Central memory CD4-positive, alpha-beta T cell (primary cell): ENCODE measurements around the gene MEGF8.
"Not testable (repeated sequence)": the region's sequence is repeated elsewhere in the genome, so short reads cannot be mapped to it uniquely, and the experiment has no call there.

ENCODE experiments used
- DNase-seq: peaks from one replicate; pipeline ENCODE4 v3.0.0; 2022

The MEGF8 gene

DNA sequence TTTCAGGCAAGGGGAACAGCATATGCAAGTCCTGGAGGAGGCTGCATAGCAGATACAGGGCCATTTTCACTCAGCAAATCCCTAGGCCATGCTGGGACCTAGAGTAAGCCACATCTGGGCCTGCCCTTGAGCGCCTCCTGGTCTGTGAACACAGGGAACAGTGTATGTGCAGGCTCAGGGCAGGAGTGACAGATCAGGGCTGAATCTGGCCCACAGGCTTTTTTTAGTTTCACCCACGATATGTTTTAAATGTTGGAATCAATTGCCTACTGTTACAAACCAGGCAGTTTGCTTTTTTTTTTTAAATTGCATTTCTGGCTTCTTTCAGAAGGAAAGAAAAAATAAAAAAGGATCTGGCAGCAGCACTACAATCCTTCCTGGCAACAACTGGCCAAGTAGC, 13.8 kb upstream of the MEGF8 start:
- DNase-seq, result no peak

DNA sequence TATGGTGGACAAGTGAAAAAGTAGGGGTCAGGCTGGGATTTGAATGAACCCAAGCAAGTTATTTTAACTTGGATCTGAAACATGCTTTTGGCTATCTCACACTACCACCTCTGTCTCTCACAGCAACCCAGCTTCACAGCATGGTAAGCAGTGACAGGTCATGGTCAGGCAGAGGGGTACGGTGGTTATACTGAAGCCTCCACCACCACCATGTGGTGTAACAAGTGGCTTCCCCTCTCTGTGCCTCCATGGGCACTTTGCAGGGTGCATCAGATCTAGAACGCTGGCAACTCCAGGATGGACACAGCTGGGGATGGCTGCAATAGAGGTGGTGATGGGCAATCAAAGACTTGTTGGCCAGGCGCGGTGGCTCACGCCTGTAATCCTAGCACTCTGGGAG, 13.1 kb upstream of the MEGF8 start:
- DNase-seq, result no peak

DNA sequence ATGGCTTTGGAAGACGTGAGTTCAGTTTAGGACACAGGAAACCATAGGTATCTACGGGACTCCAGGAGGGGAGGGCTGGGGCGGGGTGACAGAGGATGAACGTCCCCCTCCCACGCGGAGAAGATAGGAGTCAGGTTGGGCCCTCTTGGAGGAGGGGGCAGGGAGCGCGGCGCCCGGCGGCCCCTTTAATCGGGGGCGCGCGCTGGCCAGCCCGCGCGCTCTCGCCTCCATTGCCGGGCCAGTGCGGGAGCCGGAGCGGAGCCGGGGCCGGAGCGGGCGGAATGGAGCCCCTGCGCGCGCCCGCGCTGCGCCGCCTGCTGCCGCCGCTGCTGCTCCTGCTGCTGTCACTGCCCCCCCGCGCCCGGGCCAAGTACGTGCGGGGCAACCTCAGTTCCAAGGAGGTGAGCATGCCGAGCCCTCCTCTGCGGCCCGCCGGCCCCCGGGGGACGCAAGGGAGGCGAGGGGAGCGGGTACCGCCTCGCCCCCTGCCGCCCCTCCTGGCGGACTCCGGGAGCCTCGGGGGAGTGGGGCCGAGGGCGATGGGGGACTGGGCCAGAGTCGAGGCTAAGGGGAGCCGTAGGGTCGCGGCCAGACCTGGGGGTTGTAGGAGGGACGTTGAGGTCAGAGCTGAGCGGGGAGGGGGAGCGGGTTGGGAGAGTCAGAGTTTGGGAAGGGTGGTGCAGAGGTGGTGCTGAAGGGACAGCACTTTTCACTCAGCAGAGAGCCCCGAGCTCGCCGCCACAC, 12.2 kb upstream of the MEGF8 start, which contains the start of gene TMEM145:
Gene TMEM145, plus strand, starts transcription at position 214 of the 744 bp plus-strand sequence. Its CDS starts 68 bp downstream, at position 282.
- peak; percentile 13 for DNase-seq

DNA sequence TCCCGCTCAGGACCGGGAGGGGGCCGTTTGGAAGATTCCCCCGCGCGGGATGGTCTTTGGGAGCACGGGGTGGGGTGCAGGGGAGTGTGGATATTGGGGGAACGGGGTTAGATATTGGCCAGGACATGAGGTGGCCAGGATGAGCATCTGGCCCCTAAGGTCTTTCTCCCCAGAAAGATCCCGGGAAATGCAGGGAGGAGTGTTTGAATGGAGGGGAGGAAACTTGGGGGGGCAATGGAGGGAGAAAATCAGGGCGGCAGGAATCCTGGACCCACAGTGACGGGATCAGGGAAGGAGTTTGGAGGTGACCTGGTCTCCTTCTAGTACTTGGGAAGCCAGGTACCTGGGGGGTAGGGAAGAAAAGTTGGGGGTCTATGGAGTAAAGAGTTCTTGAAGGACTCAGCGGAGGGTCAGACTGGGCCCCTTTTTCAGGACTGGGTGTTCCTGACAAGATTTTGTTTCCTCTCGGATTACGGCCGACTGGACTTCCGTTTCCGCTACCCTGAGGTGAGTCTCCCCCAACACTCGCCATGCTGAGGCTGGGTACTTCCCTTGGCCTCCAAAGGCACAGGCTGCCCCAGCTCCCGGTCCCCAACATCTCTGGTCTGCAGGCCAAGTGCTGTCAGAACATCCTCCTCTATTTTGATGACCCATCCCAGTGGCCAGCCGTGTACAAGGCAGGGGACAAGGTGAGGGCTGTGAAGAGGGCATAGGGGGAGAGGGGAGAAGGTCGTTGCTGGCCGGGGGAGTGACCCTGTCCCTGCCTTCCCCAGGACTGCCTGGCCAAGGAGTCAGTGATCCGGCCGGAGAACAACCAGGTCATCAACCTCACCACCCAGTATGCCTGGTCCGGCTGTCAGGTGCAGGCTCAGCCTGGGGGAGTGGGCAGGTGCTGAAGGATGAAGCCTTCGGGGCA, 11.3 kb upstream of the MEGF8 start:
- no peak for DNase-seq

DNA sequence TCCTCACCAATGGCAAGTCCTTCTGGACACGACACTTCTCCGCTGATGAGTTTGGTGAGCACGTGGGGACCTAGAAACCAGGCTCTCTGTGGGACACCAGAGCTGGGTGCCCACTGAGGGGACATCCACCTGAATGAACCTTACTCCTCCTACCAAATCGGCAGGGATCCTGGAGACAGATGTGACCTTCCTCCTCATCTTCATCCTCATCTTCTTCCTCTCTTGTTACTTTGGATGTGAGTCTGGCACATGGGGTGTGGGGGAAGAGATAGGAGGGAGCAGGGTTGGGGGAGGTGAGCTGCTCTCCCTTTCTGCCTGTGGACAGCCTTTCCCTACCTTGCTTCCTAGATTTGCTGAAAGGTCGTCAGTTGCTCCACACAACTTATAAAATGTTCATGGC, 10.4 kb upstream of the MEGF8 start:
- no peak for DNase-seq

DNA sequence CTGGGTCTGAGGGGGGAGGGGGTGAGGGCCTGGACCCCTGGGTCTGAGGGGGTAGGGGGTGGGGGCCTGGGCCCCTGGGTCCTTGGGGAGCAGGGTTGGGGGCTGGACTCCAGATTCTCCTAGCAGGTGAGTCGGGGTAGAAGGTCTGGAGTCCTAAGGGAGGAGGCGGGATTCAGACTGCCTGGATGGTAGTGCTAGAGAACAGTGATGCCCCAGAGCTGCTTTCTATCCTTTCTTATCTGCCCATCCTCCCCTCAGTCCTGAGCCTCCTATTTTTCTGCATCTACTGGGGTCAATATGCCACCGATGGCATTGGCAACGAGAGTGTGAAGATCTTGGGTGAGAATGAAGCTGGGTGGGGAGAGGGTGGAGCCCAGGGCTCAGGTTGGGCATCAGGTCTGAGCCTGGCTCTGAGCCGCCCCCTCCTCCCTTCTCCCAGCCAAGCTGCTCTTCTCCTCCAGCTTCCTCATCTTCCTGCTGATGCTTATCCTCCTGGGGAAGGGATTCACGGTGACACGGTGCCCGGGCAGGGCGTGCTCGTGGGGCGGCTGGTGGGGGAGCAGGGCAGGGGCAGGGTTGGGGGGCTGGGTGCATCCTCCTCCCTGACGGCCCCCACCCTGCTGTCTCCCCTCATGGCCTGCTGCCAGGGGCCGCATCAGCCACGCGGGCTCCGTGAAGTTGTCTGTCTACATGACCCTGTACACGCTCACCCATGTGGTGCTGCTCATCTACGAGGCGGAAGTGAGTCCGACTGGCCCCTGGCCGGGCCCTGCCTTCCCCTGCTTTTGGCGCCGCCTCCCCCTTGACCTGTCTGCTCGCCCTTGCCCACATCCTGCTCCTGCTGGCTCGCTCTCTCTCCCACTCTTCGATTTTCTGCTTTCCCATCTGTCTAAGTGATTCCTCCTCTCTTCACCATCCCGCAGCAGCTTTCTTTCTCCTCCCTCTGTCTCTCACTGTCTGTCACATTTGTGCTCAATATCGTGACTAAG, 8.9 kb upstream of the MEGF8 start:
- no peak for DNase-seq

DNA sequence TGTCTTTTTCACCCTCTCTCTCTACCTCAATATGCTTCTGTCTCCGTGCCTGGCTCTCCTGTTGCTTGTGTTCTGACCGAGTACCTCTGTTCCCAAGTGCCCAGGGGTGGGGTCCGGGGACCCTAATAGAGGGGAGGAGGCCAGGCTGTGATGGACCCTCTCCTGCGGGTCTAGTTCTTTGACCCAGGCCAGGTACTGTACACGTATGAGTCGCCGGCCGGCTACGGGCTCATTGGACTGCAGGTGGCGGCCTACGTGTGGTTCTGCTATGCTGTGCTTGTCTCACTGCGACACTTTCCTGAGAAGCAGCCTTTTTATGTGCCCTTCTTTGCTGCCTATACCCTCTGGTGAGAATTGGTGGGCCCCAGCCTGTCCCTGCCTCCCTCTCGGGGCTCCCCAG, 7.9 kb upstream of the MEGF8 start:
- no peak for DNase-seq

DNA sequence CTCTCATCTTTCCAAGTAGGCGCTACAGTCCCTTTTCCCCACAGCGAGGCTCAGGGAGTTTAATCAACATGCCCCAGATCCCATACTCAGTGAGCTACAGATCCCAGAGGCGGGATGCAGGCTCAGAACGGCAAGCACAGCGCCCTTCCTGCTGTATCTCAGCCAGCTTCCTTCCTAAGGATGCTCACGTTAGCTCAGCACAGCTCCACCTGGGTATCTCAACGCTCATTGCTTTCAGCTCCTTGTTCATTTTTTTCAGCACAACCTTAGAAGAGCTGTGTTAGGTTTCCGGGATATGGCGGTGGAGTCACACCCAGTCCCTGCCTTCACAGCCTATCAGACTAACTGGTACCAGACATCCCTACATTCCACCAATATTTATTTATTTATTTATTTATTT, 3.1 kb upstream of the MEGF8 start:
- no peak for DNase-seq

DNA sequence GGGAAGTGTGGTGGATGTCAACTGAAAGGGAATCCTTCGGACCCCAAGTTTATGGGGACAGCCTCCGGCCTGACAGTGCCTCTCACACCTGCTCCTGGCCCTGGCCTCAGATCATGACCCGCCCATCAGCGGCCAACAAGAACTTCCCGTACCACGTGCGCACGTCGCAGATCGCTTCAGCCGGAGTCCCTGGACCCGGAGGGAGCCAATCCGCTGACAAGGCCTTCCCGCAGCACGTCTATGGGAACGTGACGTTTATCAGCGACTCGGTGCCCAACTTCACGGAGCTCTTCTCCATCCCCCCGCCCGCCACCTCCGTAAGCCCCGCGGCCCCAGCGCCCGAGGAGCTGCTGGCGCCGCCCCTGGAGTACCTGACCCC, 2.0 kb upstream of the MEGF8 start:
- DNase-seq, result no peak

DNA sequence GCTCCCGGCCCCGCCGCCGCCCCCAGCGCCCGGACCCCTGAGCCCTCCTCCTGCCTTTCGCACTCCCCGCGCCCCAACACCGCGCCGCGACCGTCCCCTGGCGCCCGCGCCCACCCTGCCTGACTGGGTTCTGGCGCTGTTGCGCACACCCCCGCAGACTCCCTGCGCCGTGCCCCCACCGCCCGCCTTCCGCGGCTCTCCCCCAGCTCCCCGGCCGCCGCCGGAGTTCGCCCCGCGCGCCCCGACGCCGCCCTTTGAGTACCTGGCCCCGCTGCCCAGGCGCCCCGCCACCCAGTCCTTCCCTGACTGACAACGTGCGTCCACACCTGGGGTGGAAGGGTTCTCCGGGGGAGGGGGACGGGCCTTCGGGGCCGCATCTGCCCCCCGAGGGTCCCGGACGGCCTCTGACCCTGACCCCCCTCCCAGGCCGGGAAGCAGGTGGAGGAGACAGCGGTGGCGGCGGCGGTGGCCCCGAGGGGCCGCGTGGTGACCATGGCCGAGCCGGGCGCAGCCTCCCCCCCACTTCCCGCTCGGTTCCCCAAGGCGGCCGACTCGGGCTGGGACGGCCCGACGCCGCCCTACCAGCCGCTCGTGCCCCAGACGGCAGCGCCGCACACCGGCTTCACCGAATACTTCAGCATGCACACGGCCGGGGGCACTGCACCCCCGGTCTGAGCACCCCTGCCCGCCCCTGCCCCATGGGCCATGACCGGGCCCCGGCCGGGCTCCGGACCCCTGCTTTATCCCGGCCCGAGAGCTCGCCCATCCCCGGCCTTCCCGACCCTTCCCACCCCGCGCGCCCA, 1.4 kb upstream of the MEGF8 start:
- DNase-seq, result no peak

DNA sequence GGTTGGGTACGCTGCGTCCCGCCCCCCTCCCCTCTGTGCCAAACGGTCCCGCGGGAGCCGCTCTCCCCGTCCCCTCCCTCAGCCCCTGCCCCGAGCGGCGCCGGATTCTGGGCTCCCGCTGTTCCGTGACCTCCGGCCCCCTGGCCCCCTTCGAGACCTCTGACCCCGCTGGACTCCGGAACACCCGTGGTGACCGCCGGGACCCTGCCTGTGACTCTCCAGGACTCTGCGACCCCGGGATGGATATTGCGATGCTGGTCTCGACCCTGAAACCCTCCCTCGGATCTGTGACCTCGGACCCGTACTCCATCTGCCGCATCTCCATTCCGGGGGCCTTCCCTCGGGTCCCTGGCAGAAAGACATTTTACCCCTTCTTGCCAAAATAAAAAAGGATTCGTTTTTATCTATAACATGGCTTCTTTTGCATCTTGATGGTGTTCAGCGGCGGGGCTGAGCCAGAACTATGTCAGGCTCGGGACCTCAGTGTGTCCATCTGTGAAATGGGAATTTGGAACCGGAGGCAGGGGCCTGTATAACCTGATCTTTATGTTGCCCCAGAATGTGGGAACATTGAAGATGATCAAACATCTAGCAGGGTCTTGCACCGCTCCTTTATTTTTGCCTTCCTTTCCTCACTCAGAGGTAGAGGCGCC, 654 bp upstream of the MEGF8 start:
- no peak for DNase-seq

DNA sequence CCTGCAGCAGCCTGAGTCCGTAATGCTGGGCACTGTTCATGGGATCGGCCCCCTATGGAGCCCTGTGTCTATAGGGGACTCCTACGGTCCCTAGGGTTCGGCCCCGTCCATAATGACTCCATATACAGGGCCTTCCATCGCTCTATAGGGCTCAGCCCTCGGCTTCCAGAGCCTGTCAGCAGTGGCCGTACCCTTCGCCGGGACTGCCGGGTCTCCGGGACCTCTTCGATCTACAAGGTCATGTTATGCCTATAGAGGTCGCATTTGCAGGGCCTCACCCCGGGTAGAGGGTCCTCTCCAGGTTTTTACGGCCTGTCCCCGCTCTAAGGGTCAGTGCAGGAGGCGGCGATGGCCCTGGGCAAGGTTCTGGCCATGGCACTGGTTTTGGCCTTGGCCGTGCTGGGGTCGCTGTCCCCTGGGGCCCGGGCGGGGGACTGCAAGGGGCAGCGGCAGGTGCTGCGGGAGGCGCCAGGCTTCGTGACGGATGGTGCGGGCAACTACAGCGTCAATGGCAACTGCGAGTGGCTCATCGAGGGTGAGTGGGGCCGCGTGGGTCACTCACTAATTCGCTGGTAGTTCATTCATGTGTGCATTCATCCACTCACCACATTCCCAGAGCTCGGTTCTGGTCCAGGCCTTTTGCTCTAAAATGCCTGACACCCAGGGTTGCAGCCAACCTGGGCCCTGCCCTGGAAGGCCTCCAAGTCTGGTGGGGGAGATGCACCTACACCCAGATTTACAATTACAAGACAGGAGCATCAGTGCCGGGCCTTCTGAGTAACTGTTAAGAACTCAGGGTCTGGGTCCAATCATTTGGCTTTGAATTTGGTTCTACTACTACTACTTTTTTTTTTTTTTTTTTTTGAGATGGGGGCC, 699 bp downstream of the MEGF8 start:
- DNase-seq, result peak; percentile 17

DNA sequence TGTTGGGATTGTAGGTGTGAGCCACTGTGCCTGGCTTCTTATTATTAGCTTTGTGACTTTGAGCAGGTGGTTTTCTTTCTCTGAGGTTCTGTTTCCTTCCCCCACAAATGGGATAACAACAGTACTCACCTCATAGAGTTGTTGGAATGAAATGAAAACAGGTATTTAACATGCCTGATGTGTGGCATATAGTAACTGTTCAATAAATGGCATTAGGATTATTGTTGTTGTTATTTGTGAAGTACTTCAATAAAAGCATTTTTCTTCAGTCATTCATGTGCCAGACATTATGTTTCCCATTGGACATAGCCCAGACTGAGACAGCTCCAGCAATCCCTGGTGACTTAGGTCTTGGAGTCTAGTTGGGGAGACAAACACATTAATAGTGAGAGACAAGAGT, 1.5 kb downstream of the MEGF8 start:
- no peak for DNase-seq

DNA sequence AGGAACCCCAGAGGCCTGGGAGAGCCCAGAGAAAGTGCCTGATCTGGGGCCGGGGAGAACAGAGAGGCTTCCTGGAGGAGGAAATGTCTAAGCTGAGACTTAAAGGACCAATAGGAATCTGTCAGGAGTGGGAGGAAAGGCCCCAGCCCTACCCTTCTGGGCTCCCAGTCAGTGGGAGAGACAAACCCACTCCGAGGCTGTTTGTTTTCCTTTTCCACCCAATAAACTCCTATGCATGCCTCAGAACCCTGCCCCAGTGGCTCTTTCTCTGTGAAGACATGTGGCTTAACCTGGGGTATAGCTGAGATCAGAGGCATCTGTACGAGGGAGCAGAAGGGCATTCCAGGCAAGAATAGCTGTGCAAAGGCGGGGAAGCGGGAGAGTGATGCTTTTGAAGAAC, 1.9 kb downstream of the MEGF8 start:
- DNase-seq, result no peak

DNA sequence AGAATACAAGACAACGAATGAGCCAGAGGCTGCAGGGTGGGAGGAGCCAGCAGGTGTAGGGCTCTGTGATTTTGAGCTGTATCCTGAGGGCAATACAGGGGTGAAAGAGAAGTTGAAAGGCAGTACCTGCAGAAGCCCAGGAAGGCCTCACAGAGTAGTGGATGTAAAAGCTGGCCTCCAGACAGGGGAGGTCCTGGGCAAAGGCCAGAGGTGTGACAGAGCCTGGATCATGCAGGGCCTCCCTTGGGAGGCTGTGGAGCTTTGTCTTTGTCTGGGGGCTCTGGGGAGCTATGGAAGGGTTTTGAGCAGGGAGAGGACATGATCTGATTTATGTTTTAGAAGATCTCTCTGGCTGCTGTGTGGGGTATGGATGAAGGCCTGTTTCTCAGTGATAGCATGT, 2.7 kb downstream of the MEGF8 start:
- no peak for DNase-seq

DNA sequence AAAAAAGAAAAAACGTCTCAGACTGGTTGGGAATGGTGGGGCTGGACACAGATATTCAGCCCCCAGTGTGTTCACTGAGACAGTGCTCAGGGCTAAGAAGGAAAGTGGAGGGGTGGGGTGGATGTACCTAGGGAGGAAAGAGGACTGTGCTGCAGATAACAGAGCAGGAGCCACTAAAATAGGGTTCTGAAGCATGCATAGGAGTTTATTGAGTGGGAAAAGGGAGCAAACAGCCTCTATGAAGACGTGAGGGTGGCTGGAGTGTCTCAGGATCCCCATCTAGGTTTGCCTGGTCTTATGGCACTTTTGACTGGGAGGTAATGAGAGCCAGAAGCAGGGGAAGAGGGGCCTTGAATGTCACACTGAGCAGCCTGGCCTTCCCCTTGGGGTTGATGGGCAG, 3.4 kb downstream of the MEGF8 start:
- DNase-seq, result no peak

DNA sequence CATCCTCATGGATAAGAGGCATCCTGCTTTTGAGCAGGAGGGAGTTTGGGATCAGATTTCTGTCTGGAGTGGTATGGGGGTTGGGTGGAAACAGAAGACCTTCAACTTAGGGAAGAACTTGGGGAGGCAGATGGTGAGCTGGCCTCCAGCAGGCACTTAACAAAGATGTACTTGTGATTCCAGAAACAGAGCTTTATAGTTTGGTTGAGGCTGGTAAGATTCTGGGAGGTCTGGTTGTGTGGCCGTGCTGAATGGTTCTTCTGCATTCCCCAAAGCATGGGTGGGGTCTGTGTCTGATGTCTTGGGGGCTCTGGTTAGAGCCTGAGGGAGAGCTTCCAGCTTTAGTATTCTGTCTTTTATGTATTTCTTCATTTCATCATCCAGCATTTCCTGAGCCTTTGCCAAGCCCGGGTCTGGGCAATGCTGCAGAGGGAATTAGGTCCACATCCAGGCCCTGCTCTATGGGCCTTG, 4.8 kb downstream of the MEGF8 start:
- no peak for DNase-seq

DNA sequence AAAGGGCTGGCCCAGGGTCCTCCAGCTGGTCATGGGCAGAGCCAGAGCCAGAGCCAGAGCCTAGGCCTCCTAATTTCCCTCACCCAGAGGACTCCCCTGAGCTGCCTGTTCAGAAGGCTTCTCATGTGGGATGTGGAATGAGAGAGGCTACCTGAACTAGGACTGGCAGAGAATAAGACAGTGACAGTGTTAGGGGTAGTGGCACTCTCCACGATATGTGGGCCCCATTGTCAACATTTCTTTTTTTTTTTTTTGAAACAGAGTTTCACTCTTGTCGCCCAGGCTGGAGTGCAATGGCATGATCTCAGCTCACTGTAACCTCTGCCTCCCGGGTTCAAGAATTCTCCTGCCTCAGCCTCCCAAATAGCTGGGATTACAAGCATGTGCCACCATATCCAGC, 5.9 kb downstream of the MEGF8 start:
- DNase-seq, result not testable (repeated sequence)

DNA sequence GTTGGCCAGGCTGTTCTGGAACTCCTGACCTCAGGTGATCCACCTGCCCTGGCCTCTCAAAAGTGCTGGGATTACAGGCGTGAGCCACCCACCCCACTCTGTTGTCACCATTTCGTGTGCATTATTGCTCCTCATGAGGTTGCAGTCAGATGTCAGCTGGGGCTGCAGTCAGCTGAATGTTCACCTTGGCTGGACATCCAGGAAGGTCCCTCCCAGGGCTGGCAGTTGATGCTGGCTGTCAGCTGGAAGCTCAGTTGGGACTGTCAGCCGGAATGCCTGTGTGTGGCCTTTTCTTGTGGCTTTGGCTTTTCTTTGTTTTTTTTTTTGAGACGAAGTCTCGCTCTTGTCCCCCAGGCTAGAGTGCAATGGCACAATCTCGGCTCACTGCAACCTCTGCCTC, 6.6 kb downstream of the MEGF8 start:
- DNase-seq, result no peak

DNA sequence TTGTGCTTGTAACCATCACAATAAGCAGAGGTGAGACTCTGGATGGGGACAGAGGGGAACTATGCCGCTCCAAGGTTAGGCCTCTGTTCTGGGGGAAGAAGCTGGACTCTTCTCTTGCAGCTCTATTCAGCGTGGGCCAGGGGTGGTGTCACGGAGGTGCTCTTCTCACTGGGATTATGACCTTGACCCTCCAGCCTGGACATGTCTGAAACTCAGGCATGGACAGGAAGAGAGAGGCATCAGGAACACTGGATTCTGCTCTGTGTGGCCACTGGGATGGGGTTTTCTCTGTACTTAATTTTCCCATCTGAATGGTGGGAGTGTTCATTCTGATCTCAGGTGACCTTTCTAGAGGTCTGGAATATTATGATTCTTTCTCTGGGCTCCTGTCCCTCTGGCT, 7.6 kb downstream of the MEGF8 start:
- no peak for DNase-seq
